GM19372 (cell line): ENCODE data around the gene GRIN2D.

Experiments used
- ATAC-seq: cut with Tn5 transposase; IDR thresholded peaks from one replicate; pipeline ENCODE4 v1.9.1; 2021; ENCODE audit warnings: mild to moderate bottlenecking, low read depth, moderate library complexity; ENCODE audit not compliant: unreplicated experiment

The GRIN2D gene

GRCh38 chr19:48396016-48396823, 2.8 kb downstream of the GRIN2D start:
- no peak for ATAC-seq

- ATAC-seq: no peak
Measured at GRCh38 chr19:48396824-48397176, 3.3 kb downstream of the GRIN2D start.

GRCh38 chr19:48397263-48398101, 4.0 kb downstream of the GRIN2D start:
- no peak for ATAC-seq

GRCh38 chr19:48398102-48398374, 4.6 kb downstream of the GRIN2D start:
- ATAC-seq: no peak

- no peak for ATAC-seq
Measured at GRCh38 chr19:48398375-48399235, 5.1 kb downstream of the GRIN2D start.

GRCh38 chr19:48400018-48400742, 6.7 kb downstream of the GRIN2D start:
- no peak for ATAC-seq

GRCh38 chr19:48401287-48401686, 7.8 kb downstream of the GRIN2D start:
- ATAC-seq: no peak

GRCh38 chr19:48403606-48404005, 10.1 kb downstream of the GRIN2D start:
- ATAC-seq: no peak

- ATAC-seq: no peak
Measured at GRCh38 chr19:48405010-48405659, 11.7 kb downstream of the GRIN2D start.

- ATAC-seq: no peak
Measured at GRCh38 chr19:48405850-48406249, 12.4 kb downstream of the GRIN2D start.

- no peak for ATAC-seq
Measured at GRCh38 chr19:48413879-48414587, 20.6 kb downstream of the GRIN2D start.

- no peak for ATAC-seq
Measured at GRCh38 chr19:48415395-48415794, 21.9 kb downstream of the GRIN2D start.

GRCh38 chr19:48415806-48416221, 22.3 kb downstream of the GRIN2D start:
- ATAC-seq: no peak

GRCh38 chr19:48417421-48417820, 24.0 kb downstream of the GRIN2D start:
- no peak for ATAC-seq

GRCh38 chr19:48418317-48419064, 25.0 kb downstream of the GRIN2D start:
- ATAC-seq: no peak

- no peak for ATAC-seq
Measured at GRCh38 chr19:48419158-48419920, 25.9 kb downstream of the GRIN2D start.

GRCh38 chr19:48421548-48421947, 28.1 kb downstream of the GRIN2D start:
- ATAC-seq: no peak

- ATAC-seq: no peak
Measured at GRCh38 chr19:48424694-48425219, 31.3 kb downstream of the GRIN2D start.
